Heart left ventricle (tissue), 16 donors: ENCODE results near the gene MAP3K10. TPM values are rescaled to one million over a fixed set of nuclear protein-coding genes. Genes with fewer than 3 reads are reported as not detected.
"Not testable (repeated sequence)": the region's sequence is repeated elsewhere in the genome, so short reads cannot be mapped to it uniquely, and the experiment has no call there.

ENCODE experiments used
- ATAC-seq, 4 donors: fragments of 200-7000 bp; cut with Tn5 transposase; one replicate each; pipeline ENCODE4 v1.9.1; 2020 to 2022; ENCODE audit warnings: moderate library complexity in 4 of 4, mild to moderate bottlenecking in 3 of 4, moderate number of reproducible peaks in 1 of 4
- DNase-seq, 5 donors: peaks; one replicate each; pipeline ENCODE4 v3.0.0-alpha.2; 2020
- H3K27ac ChIP-seq, 12 donors: fragments of 200-600 bp; sonication (generic) in 4 of 12; one replicate each; pipeline versions ENCODE4 v1.5.0 to v1.8.0; 2016 to 2022; ENCODE audit warnings: mild to moderate bottlenecking in 2 of 12
- H3K27me3 ChIP-seq, 9 donors: fragments of 200-600 bp; sonication (generic) in 2 of 9; one replicate each; pipeline versions ENCODE4 v1.5.1 to v1.8.0; 2016 to 2022; ENCODE audit warnings: mild to moderate bottlenecking in 3 of 9
- H3K36me3 ChIP-seq, 9 donors: fragments of 200-600 bp; sonication (generic) in 2 of 9; one replicate each; pipeline versions ENCODE4 v1.5.0 to v1.8.0; 2018 to 2022; ENCODE audit warnings: mild to moderate bottlenecking in 2 of 9
- H3K4me1 ChIP-seq, 12 donors: fragments of 200-600 bp; sonication (generic) in 4 of 12; one replicate each; pipeline versions ENCODE4 v1.5.0 to v1.8.0; 2016 to 2022; ENCODE audit warnings: mild to moderate bottlenecking in 3 of 12
- H3K4me3 ChIP-seq, 12 donors: fragments of 200-600 bp; sonication (generic) in 4 of 12; one replicate each; pipeline versions ENCODE4 v1.5.0 to v1.8.0; 2017 to 2022; ENCODE audit warnings: mild to moderate bottlenecking in 9 of 12, moderate library complexity in 4 of 12
- H3K9me3 ChIP-seq, 12 donors: fragments of 200-600 bp; sonication (generic) in 4 of 12; one replicate each; pipeline versions ENCODE4 v1.5.0 to v1.8.0; 2016 to 2022; ENCODE audit warnings: mild to moderate bottlenecking in 1 of 12
- POLR2A ChIP-seq, 2 donors: fragments of 450-650 bp; IDR thresholded peaks; one replicate each; pipeline ENCODE4 v1.6.1; 2017; ENCODE audit warnings: antibody characterized with exemption in 2 of 2, mild to moderate bottlenecking in 2 of 2, moderate library complexity in 2 of 2
- WGBS, 4 donors: extraction: QIAGEN DNeasy Blood & Tissue Kit in 2 of 4; methylation state at CpG; one replicate each; pipeline versions ENCODE4 v1.1.5 to v1.1.7; 2013 to 2018; 5-methylcytosine and 5-hydroxymethylcytosine counted together
- intact Hi-C, 10 donors: fragments of 100-400 bp; cut with DNase I; formaldehyde crosslinking; loops; one replicate each; pipeline versions ENCODE4 v1.11.1 to v1.14.2; 2022
- polyA plus RNA-seq, 2 donors: library from polyadenylated mRNA; stranded (reverse); fragments of 200-250 nt; gene quantifications; one replicate each; pipeline ENCODE4 v1.2.3, GENCODE V29; 2013
- total RNA-seq, 9 donors: library from RNA; depleted of rRNA in 2 of 9; stranded (reverse); fragments of >200 nt in 2 of 9; fragmentation: NEBNext Ultra II Directional in 3 of 9; extraction: Animal tissue kit (Norgen Biotek cat#: 25700) in 3 of 9; gene quantifications; one replicate each; pipeline versions ENCODE4 v1.1.0 to v1.2.4, GENCODE V29; 2016 to 2023
- TF ChIP-seq, protein P1 (sequence below), 12 donors: fragments of 200-600 bp; sonication (generic) in 4 of 12; IDR thresholded peaks; one replicate each; pipeline versions ENCODE4 v1.5.0 to v1.8.0; 2018 to 2022; ENCODE audit warnings: antibody characterized with exemption in 12 of 12, mild to moderate bottlenecking in 5 of 12
- donor health status: ischemic (EF 13 %, LVEDD 7.1; RV severe dilation, severe dysfunction).
- donor health status: healthy with polysubstance abuse.
- donor health status: DM: no; HTN: yes; CAD: no.
- donor health status: DM: no; HTN: no; CAD: no.
- donor health status: ischemic (EF 25% LVEDD 6.9; RV normal size, moderate dysfunction).
- donor health status: ischemic (EF 25% LVEDD 5.7; RV mildly dilated, moderate dysfunction).
- donor health status: healthy.
- donor health status: DM: yes; HTN: yes; CAD: no.
- donor health status: ischemic (EF 35%, LVEDD 5.7; RV mildly dilated, moderate dysfunction).
- donor health status: nonischemic (EF 11% LVEDD 7.7; RV severe dilation, severe dysfunction).
- donor health status: DM: yes; HTN: yes; CAD: no.
- donor health status: PGD.
- donor health status: ischemic (EF 29% LVEDD 5.4; RV normal size, mild dysfunction).
- donor health status: nonischemic (EF 23%, LVEDD 6.1; RV moderate dilation, normal function).

MAP3K10 gene
- total and polyA plus RNA-seq, 11 donors: 13.7 to 32.8 (median 16.2) TPM

DNA sequence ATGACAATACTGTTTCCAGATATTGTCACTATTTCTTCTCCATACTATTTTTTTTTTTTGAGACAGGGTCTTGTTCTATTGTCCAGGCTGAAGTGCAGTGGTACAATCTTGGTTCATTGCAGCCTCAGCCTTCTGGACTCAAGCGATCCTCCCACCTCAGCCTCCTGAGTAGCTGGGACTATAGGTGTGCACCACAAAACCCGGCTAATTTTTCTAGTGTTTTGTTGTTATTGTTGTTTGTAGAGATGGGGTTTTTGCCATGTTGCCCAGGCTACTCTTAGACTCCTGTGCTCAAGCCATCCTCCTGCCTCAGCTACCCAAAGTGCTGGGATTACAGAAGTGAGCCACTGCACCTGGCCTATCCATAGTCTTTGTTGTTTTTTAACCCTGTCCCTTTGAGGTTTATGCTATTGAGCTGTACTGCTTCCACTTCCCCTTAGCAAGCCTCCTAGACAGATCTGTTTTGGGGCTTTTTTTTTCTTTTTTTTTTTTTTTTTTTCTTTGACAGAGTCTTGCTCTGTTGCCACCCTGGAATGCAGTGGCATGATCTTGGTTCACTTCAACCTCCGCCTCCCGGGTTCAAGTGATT, 27.6 kb upstream of the MAP3K10 start:
- WGBS, 4 donors: 85 to 94% (median 91%) methylated on average over 4 of the region's 4 CpGs
- no peak for TF ChIP-seq POLR2A (IDR thresholded peaks at IDR 0.05)
- TF ChIP-seq, protein P1, sequence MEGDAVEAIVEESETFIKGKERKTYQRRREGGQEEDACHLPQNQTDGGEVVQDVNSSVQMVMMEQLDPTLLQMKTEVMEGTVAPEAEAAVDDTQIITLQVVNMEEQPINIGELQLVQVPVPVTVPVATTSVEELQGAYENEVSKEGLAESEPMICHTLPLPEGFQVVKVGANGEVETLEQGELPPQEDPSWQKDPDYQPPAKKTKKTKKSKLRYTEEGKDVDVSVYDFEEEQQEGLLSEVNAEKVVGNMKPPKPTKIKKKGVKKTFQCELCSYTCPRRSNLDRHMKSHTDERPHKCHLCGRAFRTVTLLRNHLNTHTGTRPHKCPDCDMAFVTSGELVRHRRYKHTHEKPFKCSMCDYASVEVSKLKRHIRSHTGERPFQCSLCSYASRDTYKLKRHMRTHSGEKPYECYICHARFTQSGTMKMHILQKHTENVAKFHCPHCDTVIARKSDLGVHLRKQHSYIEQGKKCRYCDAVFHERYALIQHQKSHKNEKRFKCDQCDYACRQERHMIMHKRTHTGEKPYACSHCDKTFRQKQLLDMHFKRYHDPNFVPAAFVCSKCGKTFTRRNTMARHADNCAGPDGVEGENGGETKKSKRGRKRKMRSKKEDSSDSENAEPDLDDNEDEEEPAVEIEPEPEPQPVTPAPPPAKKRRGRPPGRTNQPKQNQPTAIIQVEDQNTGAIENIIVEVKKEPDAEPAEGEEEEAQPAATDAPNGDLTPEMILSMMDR (IDR thresholded peaks at IDR 0.05): no peak
- H3K4me3 ChIP-seq: no peak overlapping the region
- H3K4me1 ChIP-seq: no peaks in the 10 kb centered on the region
- intact Hi-C loops: no loop called here
- no peak overlapping the region for H3K27ac ChIP-seq
- DNase-seq (no peak), ATAC-seq (no peak)
- H3K9me3 ChIP-seq: no peaks in the 10 kb centered on the region
- peaks cover 0 to 10% (median 0%) of the 10 kb centered on the region in 9 donors for H3K27me3 ChIP-seq
- no peaks in the 10 kb centered on the region for H3K36me3 ChIP-seq

DNA sequence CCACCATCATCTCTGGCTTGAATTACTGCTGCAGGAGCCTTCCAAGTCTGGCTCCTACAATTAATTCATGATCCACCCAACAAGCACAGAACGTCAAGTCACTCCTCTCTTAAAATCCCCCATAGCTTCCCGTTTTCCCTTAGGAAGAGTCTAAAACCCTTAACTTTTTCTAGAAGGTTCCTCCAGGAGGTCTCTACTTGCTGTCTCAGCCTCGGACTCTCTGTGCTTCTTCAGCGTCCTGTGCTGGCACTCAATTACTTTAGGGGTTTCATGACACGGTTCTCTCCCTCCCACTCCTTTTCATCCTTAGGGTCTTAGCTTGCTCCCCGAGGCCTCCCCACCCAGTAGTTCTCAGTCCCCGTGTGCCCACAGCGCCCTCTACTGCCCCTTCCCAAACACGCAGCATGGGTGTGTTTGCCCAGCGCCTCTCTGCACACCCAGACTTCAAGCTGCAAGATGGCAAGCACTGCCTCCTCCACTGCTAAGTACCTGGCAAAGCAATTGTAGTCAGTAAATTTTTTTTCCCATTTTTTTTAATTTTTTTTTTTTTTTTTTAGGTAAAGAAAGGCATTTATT, 25.8 kb upstream of the MAP3K10 start:
- Histone ChIP-seq H3K9me3 (no peaks in the 10 kb centered on the region), H3K27ac (no peak overlapping the region), H3K36me3 (no peaks in the 10 kb centered on the region), H3K4me3 (no peak overlapping the region), H3K27me3 (peaks cover 0 to 10% (median 0%) of the 10 kb centered on the region in 9 donors), H3K4me1 (no peaks in the 10 kb centered on the region)
- 13 to 16% (median 14%) methylated on average over 10 of the region's 10 CpGs for WGBS, 4 donors
- ATAC-seq: peak in 3 of 4 donors; percentile 50 to 73 (median 69)
- intact Hi-C loops: no loop called here
- TF ChIP-seq POLR2A (IDR thresholded peaks at IDR 0.05): no peak
- TF ChIP-seq, protein P1 (IDR thresholded peaks at IDR 0.05): peak; percentile 24 to 66 (median 51)
- DNase-seq: peak; percentile 32 to 81 (median 44)

DNA sequence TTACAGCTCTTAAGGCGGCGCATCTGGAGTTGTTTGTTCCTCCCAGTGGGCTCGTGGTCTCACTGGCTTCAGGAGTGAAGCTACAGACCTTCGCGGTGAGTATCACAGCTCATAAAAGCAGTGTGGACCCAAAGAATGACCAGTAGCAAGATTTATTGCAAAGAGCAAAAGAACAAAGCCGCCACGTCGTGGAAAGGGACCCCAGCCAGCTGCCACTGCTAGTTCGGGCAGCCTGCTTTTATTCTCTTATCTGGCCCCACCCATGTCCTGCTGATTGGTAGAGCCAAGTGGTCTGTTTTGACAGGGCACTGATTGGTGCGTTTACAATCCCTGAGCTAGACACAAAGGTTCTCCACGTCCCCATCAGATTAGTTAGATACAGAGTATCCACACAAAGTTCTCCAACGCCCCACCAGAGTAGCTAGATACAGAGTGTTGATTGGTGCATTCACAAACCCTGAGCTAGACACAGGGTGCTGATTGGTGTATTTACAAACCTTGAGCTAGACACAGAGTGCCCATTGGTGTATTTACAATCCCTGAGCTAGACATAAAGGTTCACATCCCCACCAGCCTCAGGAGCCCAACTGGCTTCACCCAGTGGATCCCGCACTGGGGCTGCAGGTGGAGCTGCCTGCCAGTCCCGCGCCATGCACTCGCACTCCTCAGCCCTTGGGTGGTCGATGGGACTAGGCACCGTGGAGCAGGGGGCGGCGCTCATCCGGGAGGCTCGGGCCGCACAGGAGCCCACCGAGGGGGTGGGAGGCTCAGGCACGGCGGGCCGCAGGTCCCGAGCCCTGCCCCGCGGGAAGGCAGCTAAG, 21.5 kb upstream of the MAP3K10 start:
- intact Hi-C loops, DNase-seq, H3K36me3 ChIP-seq, ATAC-seq, H3K4me1 ChIP-seq, H3K27ac ChIP-seq, H3K9me3 ChIP-seq, H3K4me3 ChIP-seq: not testable (repeated sequence)
- 73 to 84% (median 81%) methylated on average over 22 to 30 of the region's 30 CpGs for WGBS, 4 donors
- H3K27me3 ChIP-seq: peaks cover 0 to 10% (median 0%) of the 10 kb centered on the region in 9 donors

- DNase-seq, H3K9me3 ChIP-seq, ATAC-seq, H3K27ac ChIP-seq, intact Hi-C loops, H3K36me3 ChIP-seq, H3K4me1 ChIP-seq, H3K4me3 ChIP-seq: not testable (repeated sequence)
- peaks cover 0 to 10% (median 0%) of the 10 kb centered on the region in 9 donors for H3K27me3 ChIP-seq
- WGBS, 4 donors: 71 to 80% (median 76%) methylated on average over 31 to 39 of the region's 39 CpGs
Measured at GRCh38 chr19:40170303-40170989, 20.8 kb upstream of the MAP3K10 start.

DNA sequence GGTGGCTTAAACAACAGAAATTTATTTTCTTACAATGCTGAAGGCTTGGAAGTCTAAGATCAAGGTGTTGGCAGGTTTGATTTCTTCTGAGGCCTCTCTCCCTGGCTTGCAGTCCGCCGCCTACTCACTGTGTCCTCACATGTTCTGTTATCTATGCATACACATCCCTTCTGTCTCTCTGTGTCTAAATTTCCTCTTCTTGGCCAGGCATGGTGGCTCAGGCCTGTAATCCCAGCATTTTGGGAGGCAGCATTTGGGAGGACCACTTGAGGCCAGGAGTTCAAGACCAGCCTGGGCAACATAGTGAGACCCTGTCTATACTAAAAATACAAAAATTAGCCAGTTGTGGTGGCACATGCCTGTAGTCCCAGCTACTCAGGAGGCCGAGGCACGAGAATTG, 19.9 kb upstream of the MAP3K10 start:
- 90 to 92% (median 90%) methylated on average over 4 of the region's 4 CpGs for WGBS, 4 donors
- H3K4me1 ChIP-seq, DNase-seq, H3K9me3 ChIP-seq, intact Hi-C loops, H3K27me3 ChIP-seq, H3K36me3 ChIP-seq, ATAC-seq, H3K27ac ChIP-seq, H3K4me3 ChIP-seq: not testable (repeated sequence)
